Measurements from ENCODE around the gene MRPS9. TPM values are rescaled to one million over a fixed set of nuclear protein-coding genes. Genes with fewer than 3 reads are reported as not detected.

The MRPS9 gene
- polyA plus RNA-seq, 1 donor (not counting 4 experiments of a cell fraction or from before 2014, with no cell fraction given): 33.3 TPM

- Histone ChIP-seq H3K9me1 (ENCODE audit: control insufficient read depth, extremely low read depth, insufficient read depth, low read length) (no peaks in the 10 kb centered on the region), H3K36me3 (ENCODE audit: control insufficient read depth in 2 of 2, extremely low read depth in 1 of 2, insufficient read depth in 2 of 2, low read length in 2 of 2) (no peaks in the 10 kb centered on the region), H3K9me3 (ENCODE audit: control insufficient read depth, low read depth, low read length) (no peaks in the 10 kb centered on the region), H3K4me2 (ENCODE audit: control insufficient read depth, extremely low read depth, insufficient read depth, low read depth, low read length) (peak overlapping the region; percentile 51), H3K4me1 (ENCODE audit: control insufficient read depth, extremely low read depth, insufficient read depth, low read length) (peaks cover 7% of the 10 kb centered on the region), H3K79me2 (ENCODE audit: control insufficient read depth, insufficient read depth, low read length) (no peaks in the 10 kb centered on the region), H3K4me3 (ENCODE audit: control insufficient read depth in 2 of 3, extremely low read depth in 1 of 3, insufficient read depth in 2 of 3, low read depth in 1 of 3, low read length in 3 of 3) (no peak overlapping the region), H4K20me1 (ENCODE audit: control insufficient read depth, extremely low read depth, insufficient read depth, low read length) (no peaks in the 10 kb centered on the region), H3K27ac (ENCODE audit: control insufficient read depth, insufficient read depth, low read length) (no peak overlapping the region), H2AFZ (ENCODE audit: control insufficient read depth, low read length) (no peak overlapping the region), H3K27me3 (ENCODE audit: control insufficient read depth, extremely low read depth, insufficient read depth, low read length) (peaks cover 9% of the 10 kb centered on the region), H3K9ac (ENCODE audit: control insufficient read depth, extremely low read depth, insufficient read depth, low read length) (no peak overlapping the region)
- dilution Hi-C loops (cut with MboI; ENCODE audit: extremely low pct_ligation_motif_present, low sequenced_read_pairs): no loop called here
- no peak for DNase-seq (ENCODE audit: low read depth, low spot score)
- FAIRE-seq: no peak
- TF ChIP-seq, protein P1, sequence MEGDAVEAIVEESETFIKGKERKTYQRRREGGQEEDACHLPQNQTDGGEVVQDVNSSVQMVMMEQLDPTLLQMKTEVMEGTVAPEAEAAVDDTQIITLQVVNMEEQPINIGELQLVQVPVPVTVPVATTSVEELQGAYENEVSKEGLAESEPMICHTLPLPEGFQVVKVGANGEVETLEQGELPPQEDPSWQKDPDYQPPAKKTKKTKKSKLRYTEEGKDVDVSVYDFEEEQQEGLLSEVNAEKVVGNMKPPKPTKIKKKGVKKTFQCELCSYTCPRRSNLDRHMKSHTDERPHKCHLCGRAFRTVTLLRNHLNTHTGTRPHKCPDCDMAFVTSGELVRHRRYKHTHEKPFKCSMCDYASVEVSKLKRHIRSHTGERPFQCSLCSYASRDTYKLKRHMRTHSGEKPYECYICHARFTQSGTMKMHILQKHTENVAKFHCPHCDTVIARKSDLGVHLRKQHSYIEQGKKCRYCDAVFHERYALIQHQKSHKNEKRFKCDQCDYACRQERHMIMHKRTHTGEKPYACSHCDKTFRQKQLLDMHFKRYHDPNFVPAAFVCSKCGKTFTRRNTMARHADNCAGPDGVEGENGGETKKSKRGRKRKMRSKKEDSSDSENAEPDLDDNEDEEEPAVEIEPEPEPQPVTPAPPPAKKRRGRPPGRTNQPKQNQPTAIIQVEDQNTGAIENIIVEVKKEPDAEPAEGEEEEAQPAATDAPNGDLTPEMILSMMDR (optimal IDR thresholded peaks at IDR 0.05 in 1 of 3, IDR thresholded peaks at IDR 0.05 in 1 of 3, conservative IDR thresholded peaks at IDR 0.05 in 1 of 3; ENCODE audit: extremely low read depth in 1 of 3, insufficient read depth in 2 of 3, low read length in 3 of 3): no peak
- TF ChIP-seq EZH2 (IDR thresholded peaks at IDR 0.05; ENCODE audit: low read length): no peak
Observed at GRCh38 chr2:105144941-105145300, 107.1 kb downstream of the MRPS9 start.

- Histone ChIP-seq H3K79me2 (ENCODE audit: control insufficient read depth, insufficient read depth, low read length) (no peaks in the 10 kb centered on the region), H3K9me1 (ENCODE audit: control insufficient read depth, extremely low read depth, insufficient read depth, low read length) (no peaks in the 10 kb centered on the region), H3K4me3 (ENCODE audit: control insufficient read depth in 2 of 3, extremely low read depth in 1 of 3, insufficient read depth in 2 of 3, low read depth in 1 of 3, low read length in 3 of 3) (no peak overlapping the region), H3K4me1 (ENCODE audit: control insufficient read depth, extremely low read depth, insufficient read depth, low read length) (peaks cover 4% of the 10 kb centered on the region), H2AFZ (ENCODE audit: control insufficient read depth, low read length) (no peak overlapping the region), H3K9me3 (ENCODE audit: control insufficient read depth, low read depth, low read length) (no peaks in the 10 kb centered on the region), H3K4me2 (ENCODE audit: control insufficient read depth, extremely low read depth, insufficient read depth, low read depth, low read length) (no peak overlapping the region), H4K20me1 (ENCODE audit: control insufficient read depth, extremely low read depth, insufficient read depth, low read length) (no peaks in the 10 kb centered on the region), H3K27ac (ENCODE audit: control insufficient read depth, insufficient read depth, low read length) (no peak overlapping the region), H3K9ac (ENCODE audit: control insufficient read depth, extremely low read depth, insufficient read depth, low read length) (no peak overlapping the region), H3K27me3 (ENCODE audit: control insufficient read depth, extremely low read depth, insufficient read depth, low read length) (peaks cover 7% of the 10 kb centered on the region), H3K36me3 (ENCODE audit: control insufficient read depth in 2 of 2, extremely low read depth in 1 of 2, insufficient read depth in 2 of 2, low read length in 2 of 2) (no peaks in the 10 kb centered on the region)
- TF ChIP-seq, protein P1 (optimal IDR thresholded peaks at IDR 0.05 in 1 of 3, IDR thresholded peaks at IDR 0.05 in 1 of 3, conservative IDR thresholded peaks at IDR 0.05 in 1 of 3; ENCODE audit: extremely low read depth in 1 of 3, insufficient read depth in 2 of 3, low read length in 3 of 3): no peak
- no peak for TF ChIP-seq EZH2 (IDR thresholded peaks at IDR 0.05; ENCODE audit: low read length)
- DNase-seq (ENCODE audit: low read depth, low spot score) (no peak), FAIRE-seq (no peak)
- dilution Hi-C loops (cut with MboI; ENCODE audit: extremely low pct_ligation_motif_present, low sequenced_read_pairs): no loop called here
Observed at GRCh38 chr2:105149272-105149671, 111.4 kb downstream of the MRPS9 start.

Other genes starting within 250 kb of the MRPS9 start
- not detected in 3 replicates for gene POU3F3, start 184.0 kb upstream of the MRPS9 start, polyA plus RNA-seq
- gene GPR45, start 203.7 kb downstream of the MRPS9 start, polyA plus RNA-seq: not detected in 3 replicates